ENCODE data around the gene SF3B1.

Gene SF3B1

GRCh38 chr2:197454923-197455322 is 20.1 kb upstream of the SF3B1 start:
- TF ChIP-seq POU6F1 (CRISPR knock-in tag; IDR thresholded peaks at IDR 0.05; ENCODE audit: borderline replicate concordance, low read depth) (no peak), RARB (CRISPR knock-in tag; IDR thresholded peaks at IDR 0.05) (no peak), PPARA (CRISPR knock-in tag; IDR thresholded peaks at IDR 0.05; ENCODE audit: borderline replicate concordance) (no peak), PATZ1 (CRISPR knock-in tag; IDR thresholded peaks at IDR 0.05; ENCODE audit: borderline replicate concordance) (no peak), CSDC2 (CRISPR knock-in tag; IDR thresholded peaks at IDR 0.05) (no peak), ZFP30 (CRISPR knock-in tag; IDR thresholded peaks at IDR 0.05) (no peak), ARNTL (CRISPR knock-in tag; IDR thresholded peaks at IDR 0.05; ENCODE audit: borderline replicate concordance, low read depth) (no peak), ZNF565 (CRISPR knock-in tag; conservative IDR thresholded peaks at IDR 0.05; ENCODE audit: low read depth) (no peak)
- ATAC-seq: no peak

GRCh38 chr2:197453914-197454398 is 19.1 kb upstream of the SF3B1 start:
- peak; percentile 74 for ATAC-seq
- TF ChIP-seq PPARA (CRISPR knock-in tag; IDR thresholded peaks at IDR 0.05; ENCODE audit: borderline replicate concordance): no peak
- TF ChIP-seq CSRNP3 (CRISPR knock-in tag; IDR thresholded peaks at IDR 0.05): no peak
- no peak for TF ChIP-seq ZNF8 (CRISPR knock-in tag; IDR thresholded peaks at IDR 0.05)
- no peak for TF ChIP-seq BACH2 (CRISPR knock-in tag; IDR thresholded peaks at IDR 0.05; ENCODE audit: borderline replicate concordance)

- peak; percentile 95 for ATAC-seq
- no peak for TF ChIP-seq POU6F1 (CRISPR knock-in tag; IDR thresholded peaks at IDR 0.05; ENCODE audit: borderline replicate concordance, low read depth)
- TF ChIP-seq PATZ1 (CRISPR knock-in tag; IDR thresholded peaks at IDR 0.05; ENCODE audit: borderline replicate concordance): peak; percentile 52; the same call in 1 of the 2 replicates
- TF ChIP-seq TCF4 (CRISPR knock-in tag; IDR thresholded peaks at IDR 0.05; ENCODE audit: borderline replicate concordance): no peak
- TF ChIP-seq CREB5 (CRISPR knock-in tag; IDR thresholded peaks at IDR 0.05; ENCODE audit: low read depth): no peak
- 0 out of 2 replicates have a peak, but pooled peaks have one; percentile 12 for TF ChIP-seq ZFP3 (CRISPR knock-in tag; IDR thresholded peaks at IDR 0.05)
- TF ChIP-seq TSHZ2 (CRISPR knock-in tag; IDR thresholded peaks at IDR 0.05): no peak; the same call in 1 of the 2 replicates
- TF ChIP-seq PPARA (CRISPR knock-in tag; IDR thresholded peaks at IDR 0.05; ENCODE audit: borderline replicate concordance): no peak
Observed at GRCh38 chr2:197453123-197453913, 18.5 kb upstream of the SF3B1 start, which contains the start of gene COQ10B. COQ10B (plus strand) TSS chr2:197453552; CDS start chr2:197453561, 9 bp downstream.

All from SK-N-SH treated with all-trans-retinoic acid at 6 μM for 48 hours (cell line).